Sigmoid colon (tissue), 7 donors: ENCODE results near the gene FRAT1. TPM values are rescaled to one million over a fixed set of nuclear protein-coding genes. Genes with fewer than 3 reads are reported as not detected.
"Not testable (repeated sequence)": the region's sequence is repeated elsewhere in the genome, so short reads cannot be mapped to it uniquely, and the experiment has no call there.

Experiments used
- DNase-seq: peaks from one replicate; pipeline ENCODE4 v3.0.0-alpha.2; 2019
- H3K27ac ChIP-seq, 4 donors: fragments of 200-600 bp; sonication (generic); one replicate each; pipeline ENCODE4 v1.5.1; 2016 to 2019; ENCODE audit warnings: mild to moderate bottlenecking in 1 of 4
- H3K27me3 ChIP-seq, 3 donors: fragments of 200-600 bp; sonication (generic); one replicate each; pipeline ENCODE4 v1.5.1; 2019; ENCODE audit warnings: mild to moderate bottlenecking in 1 of 3
- H3K36me3 ChIP-seq, 4 donors: fragments of 200-600 bp; sonication (generic); one replicate each; pipeline ENCODE4 v1.5.1; 2016 to 2019
- H3K4me1 ChIP-seq, 4 donors: fragments of 200-600 bp; sonication (generic); one replicate each; pipeline ENCODE4 v1.5.1; 2017 to 2019
- H3K4me3 ChIP-seq, 4 donors: fragments of 200-600 bp; sonication (generic); one replicate each; pipeline ENCODE4 v1.5.1; 2017 to 2019; ENCODE audit warnings: mild to moderate bottlenecking in 2 of 4, moderate library complexity in 1 of 4
- H3K9me3 ChIP-seq, 4 donors: fragments of 200-600 bp in 3 of 4; sonication (generic) in 3 of 4; one replicate each; pipeline versions ENCODE4 v1.5.1 to v1.6.1; 2013 to 2019
- CTCF ChIP-seq, 4 experiments: fragments of 450-650 bp in 3 of 4; fragments of 200-600 bp in 1 of 4; IDR thresholded peaks; one replicate each; pipeline ENCODE4 v1.5.1; 2016 to 2019; ENCODE audit warnings: antibody characterized with exemption in 4 of 4, mild to moderate bottlenecking in 3 of 4, moderate library complexity in 2 of 4
- EP300 ChIP-seq, 4 donors: sonication (generic); formaldehyde crosslinking; IDR thresholded peaks; one replicate each; pipeline ENCODE4 v1.6.1; 2017; ENCODE audit warnings: antibody characterized with exemption in 4 of 4
- POLR2A ChIP-seq, 2 donors: fragments of 450-650 bp; IDR thresholded peaks; one replicate each; pipeline ENCODE4 v1.6.1; 2016; ENCODE audit warnings: antibody characterized with exemption in 2 of 2, mild to moderate bottlenecking in 2 of 2, moderate library complexity in 2 of 2
- POLR2AphosphoS5 ChIP-seq, 4 donors: sonication (generic); formaldehyde crosslinking; IDR thresholded peaks; one replicate each; pipeline ENCODE4 v1.6.1; 2017; ENCODE audit warnings: antibody characterized with exemption in 4 of 4
- WGBS, 2 donors: extraction: QIAGEN DNeasy Blood & Tissue Kit; methylation state at CpG; one replicate each; pipeline ENCODE4 v1.1.7; 2013; 5-methylcytosine and 5-hydroxymethylcytosine counted together
- intact Hi-C: fragments of 100-400 bp; cut with DNase I; formaldehyde crosslinking; loops from one replicate; pipeline ENCODE4 v1.15.1; 2023
- polyA plus RNA-seq, 3 donors: library from polyadenylated mRNA; stranded (reverse); fragments of 200-250 nt; gene quantifications; one replicate each; pipeline ENCODE4 v1.2.3, GENCODE V29; 2013
- total RNA-seq, 4 donors: library from RNA; depleted of rRNA; stranded (reverse); fragments of >200 nt; gene quantifications; one replicate each; pipeline ENCODE4 v1.1.0, GENCODE V29; 2016
- donor health status: healthy with polysubstance abuse.
- donor health status: Bipolar disorder and iron deficiency.
- donor health status: healthy.

FRAT1 gene
- total and polyA plus RNA-seq, 7 donors = 2.8 to 7.1 (median 5.0) TPM

GRCh38 chr10:97336942-97337831 is 18.1 kb downstream of the FRAT1 start:
- intact Hi-C loops = no loop called here
- WGBS, 2 donors = 19 to 51% methylated on average over 11 of the region's 11 CpGs
- Histone ChIP-seq H3K36me3 (no peaks in the 10 kb centered on the region), H3K27me3 (no peaks in the 10 kb centered on the region), H3K4me1 (peaks cover 0 to 32% (median 23%) of the 10 kb centered on the region in 4 donors), H3K27ac (peak overlapping the region in 3 of 4 donors; percentile 2 to 34 (median 32)), H3K9me3 (no peaks in the 10 kb centered on the region), H3K4me3 (no peak overlapping the region)
- TF ChIP-seq EP300 (IDR thresholded peaks at IDR 0.05) = no peak
- TF ChIP-seq POLR2A (IDR thresholded peaks at IDR 0.05) = no peak
- TF ChIP-seq CTCF (IDR thresholded peaks at IDR 0.05) = no peak
- no peak for TF ChIP-seq POLR2AphosphoS5 (IDR thresholded peaks at IDR 0.05)
- DNase-seq = no peak

GRCh38 chr10:97338041-97338440 is 19.0 kb downstream of the FRAT1 start:
- Histone ChIP-seq H3K36me3 (no peaks in the 10 kb centered on the region), H3K27ac (peak overlapping the region in 1 of 4 donors; percentile 34), H3K27me3 (no peaks in the 10 kb centered on the region), H3K9me3 (no peaks in the 10 kb centered on the region), H3K4me3 (no peak overlapping the region), H3K4me1 (peaks cover 0 to 26% (median 17%) of the 10 kb centered on the region in 4 donors)
- WGBS, 2 donors = 78 to 80% methylated on average over 5 of the region's 5 CpGs
- no peak for DNase-seq
- intact Hi-C loops = no loop called here
- no peak for TF ChIP-seq CTCF (IDR thresholded peaks at IDR 0.05)
- TF ChIP-seq EP300 (IDR thresholded peaks at IDR 0.05) = no peak
- no peak for TF ChIP-seq POLR2A (IDR thresholded peaks at IDR 0.05)
- no peak for TF ChIP-seq POLR2AphosphoS5 (IDR thresholded peaks at IDR 0.05)

- Histone ChIP-seq H3K9me3 (no peaks in the 10 kb centered on the region), H3K4me1 (peaks cover 0 to 12% (median 5%) of the 10 kb centered on the region in 4 donors), H3K27me3 (no peaks in the 10 kb centered on the region), H3K36me3 (no peaks in the 10 kb centered on the region), H3K4me3 (no peak overlapping the region), H3K27ac (no peak overlapping the region)
- WGBS, 2 donors = 60 to 75% methylated on average over 2 of the region's 2 CpGs
- intact Hi-C loops = no loop called here
- no peak for DNase-seq
- TF ChIP-seq POLR2AphosphoS5 (IDR thresholded peaks at IDR 0.05) = no peak
Observed at GRCh38 chr10:97341416-97341815, 22.3 kb downstream of the FRAT1 start.

- 86 to 95% methylated on average over 6 of the region's 6 CpGs for WGBS, 2 donors
- H3K27ac ChIP-seq, H3K4me3 ChIP-seq, H3K4me1 ChIP-seq, H3K36me3 ChIP-seq, DNase-seq, H3K27me3 ChIP-seq, intact Hi-C loops, H3K9me3 ChIP-seq: not testable (repeated sequence)
Observed at GRCh38 chr10:97343664-97344063, 24.6 kb downstream of the FRAT1 start.

GRCh38 chr10:97347317-97347716 is 28.2 kb downstream of the FRAT1 start:
- no peaks in the 10 kb centered on the region for H3K9me3 ChIP-seq
- WGBS, 2 donors = 97 to 100% methylated on average over 4 of the region's 4 CpGs
- no peak overlapping the region for H3K27ac ChIP-seq
- H3K27me3 ChIP-seq = no peaks in the 10 kb centered on the region
- DNase-seq = no peak
- H3K4me3 ChIP-seq = no peak overlapping the region
- intact Hi-C loops = no loop called here
- H3K36me3 ChIP-seq = no peaks in the 10 kb centered on the region
- TF ChIP-seq CTCF (IDR thresholded peaks at IDR 0.05) (no peak), EP300 (IDR thresholded peaks at IDR 0.05) (no peak), POLR2A (IDR thresholded peaks at IDR 0.05) (no peak), POLR2AphosphoS5 (IDR thresholded peaks at IDR 0.05) (no peak)
- peaks cover 0 to 12% (median 9%) of the 10 kb centered on the region in 4 donors for H3K4me1 ChIP-seq
